A673 (cell line): ENCODE data around the gene DIPK1A. TPM values are rescaled to one million over a fixed set of nuclear protein-coding genes. Genes with fewer than 3 reads are reported as not detected.

Experiments
- BruUV-seq: library from RNA; stranded (reverse); fragments of 400-500 nt; replicated peaks from 2 replicates; lab custom pipeline; 2021; lab: Mats Ljungman, UMichigan
- CTCF ChIA-PET: fragments of 300-600 bp; sonication (Branson Sonifier 250); formaldehyde crosslinking; loops from one replicate; lab custom pipeline; 2022; ENCODE audit warnings: antibody characterized with exemption; lab: Charles Lee
- POLR2A ChIA-PET: fragments of 300-600 bp; sonication (Branson Sonifier 250); formaldehyde crosslinking; loops from one replicate; lab custom pipeline; 2022; ENCODE audit warnings: antibody characterized with exemption; ENCODE audit not compliant: low non-redundant PET; lab: Charles Lee
- DNase-seq: peaks from one replicate; pipeline ENCODE4 v3.0.0-alpha.2; 2015; ENCODE audit warnings: low spot score
- H3K27ac ChIP-seq: fragments of 200-600 bp; sonication (generic); 2 replicates; pipeline ENCODE4 v1.5.1; 2016; ENCODE audit warnings: mixed run types, low read depth, mild to moderate bottlenecking, mixed read lengths, antibody characterized with exemption, low read length; ENCODE audit not compliant: poor library complexity, severe bottlenecking
- H3K27me3 ChIP-seq: fragments of 200-600 bp; sonication (generic); replicated peaks from 2 replicates; pipeline ENCODE4 v1.6.1; 2017; ENCODE audit warnings: mixed run types, low read depth, mild to moderate bottlenecking, mixed read lengths, antibody characterized with exemption, low read length; ENCODE audit not compliant: insufficient read depth, poor library complexity
- H3K36me3 ChIP-seq: fragments of 200-600 bp; sonication (generic); 2 replicates; pipeline ENCODE4 v1.6.1; 2016; ENCODE audit warnings: mixed run types, mild to moderate bottlenecking, mixed read lengths, antibody characterized with exemption, low read length; ENCODE audit not compliant: insufficient read depth, poor library complexity, severe bottlenecking
- H3K4me1 ChIP-seq: fragments of 200-600 bp; sonication (generic); 2 replicates; pipeline ENCODE4 v1.6.1; 2017; ENCODE audit warnings: mixed run types, mild to moderate bottlenecking, mixed read lengths, antibody characterized with exemption, low read length; ENCODE audit not compliant: insufficient read depth, poor library complexity, severe bottlenecking
- H3K4me3 ChIP-seq: fragments of 200-600 bp; sonication (generic); 2 replicates; pipeline ENCODE4 v1.5.1; 2016; ENCODE audit warnings: low read depth, mixed run types, mild to moderate bottlenecking, mixed read lengths, low read length; ENCODE audit not compliant: poor library complexity, severe bottlenecking
- H3K9me3 ChIP-seq: fragments of 200-600 bp; sonication (generic); 2 replicates; pipeline ENCODE4 v1.6.1; 2016; ENCODE audit warnings: mixed run types, low read depth, mild to moderate bottlenecking, mixed read lengths, antibody characterized with exemption, low read length; ENCODE audit not compliant: poor library complexity, severe bottlenecking
- EZH2 ChIP-seq: fragments of 200-600 bp; sonication (generic); IDR thresholded peaks from 2 replicates; pipeline ENCODE4 v1.6.1; 2017; ENCODE audit warnings: borderline replicate concordance, low read depth, mild to moderate bottlenecking, mixed read lengths, antibody characterized with exemption, low read length; ENCODE audit not compliant: poor library complexity, severe bottlenecking
- intact Hi-C: fragments of 100-400 bp; cut with micrococcal nuclease; formaldehyde crosslinking; loops from one replicate; pipeline ENCODE4 v1.10.0; 2022; ENCODE audit not compliant: unreplicated experiment
- total RNA-seq: library from RNA; stranded (reverse); gene quantifications from 2 replicates; pipeline ENCODE4 v1.2.3, GENCODE V29; 2021
- TF ChIP-seq, protein P1 (sequence below): fragments of 300-800, 200-600 bp; sonication (generic); conservative IDR thresholded peaks from 2 replicates; pipeline ENCODE4 v1.5.1; 2017; ENCODE audit warnings: low read depth, mild to moderate bottlenecking, antibody characterized with exemption, low read length, moderate library complexity, mixed read lengths

The DIPK1A gene
- total RNA-seq, 1 experiment from 2014 or later: 10.9 TPM

DNA sequence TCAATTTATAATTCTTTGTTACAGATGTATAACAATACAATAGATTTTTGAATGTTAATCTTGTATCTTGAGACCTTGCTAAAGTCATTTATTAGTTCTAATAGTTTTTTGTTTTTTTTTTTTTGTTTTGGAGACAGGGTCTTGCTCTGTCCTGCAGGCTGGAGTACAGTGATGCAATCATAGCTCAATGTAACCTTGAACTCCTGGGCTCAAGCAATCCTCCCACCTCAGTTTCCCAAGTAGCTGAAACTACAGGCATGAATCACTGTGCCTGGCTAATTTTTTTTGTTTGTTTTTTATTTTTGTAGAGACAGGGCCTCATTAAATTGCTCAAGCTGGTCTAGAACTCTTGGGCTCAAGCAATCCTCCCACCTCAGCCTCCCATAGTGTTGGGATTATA lies 26.2 kb upstream of the DIPK1A start:
- CTCF ChIA-PET: no interaction called here

DNA sequence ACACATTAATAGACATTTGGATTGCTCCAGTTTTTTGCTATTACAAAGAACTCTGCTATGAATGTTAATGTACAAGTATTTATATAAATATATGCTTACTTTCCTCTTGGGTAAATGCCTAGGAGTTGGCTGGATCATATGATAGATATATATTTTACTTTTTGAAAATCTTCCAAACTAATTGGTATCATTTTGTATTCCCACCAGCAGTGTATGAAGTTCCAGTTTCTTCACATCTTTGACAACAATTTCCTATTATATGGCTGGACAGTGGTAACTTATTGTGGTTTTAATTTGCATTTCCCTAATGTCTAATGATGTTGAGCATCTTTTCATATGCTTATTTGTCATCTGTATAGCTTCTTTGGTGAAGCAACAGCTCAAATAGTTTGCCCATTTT lies 23.8 kb upstream of the DIPK1A start:
- CTCF ChIA-PET: no interaction called here
- BruUV-seq: no TSS peak
- H3K36me3 ChIP-seq: no peaks in the 10 kb centered on the region
- H3K27me3 ChIP-seq: no peaks in the 10 kb centered on the region
- TF ChIP-seq, protein P1, sequence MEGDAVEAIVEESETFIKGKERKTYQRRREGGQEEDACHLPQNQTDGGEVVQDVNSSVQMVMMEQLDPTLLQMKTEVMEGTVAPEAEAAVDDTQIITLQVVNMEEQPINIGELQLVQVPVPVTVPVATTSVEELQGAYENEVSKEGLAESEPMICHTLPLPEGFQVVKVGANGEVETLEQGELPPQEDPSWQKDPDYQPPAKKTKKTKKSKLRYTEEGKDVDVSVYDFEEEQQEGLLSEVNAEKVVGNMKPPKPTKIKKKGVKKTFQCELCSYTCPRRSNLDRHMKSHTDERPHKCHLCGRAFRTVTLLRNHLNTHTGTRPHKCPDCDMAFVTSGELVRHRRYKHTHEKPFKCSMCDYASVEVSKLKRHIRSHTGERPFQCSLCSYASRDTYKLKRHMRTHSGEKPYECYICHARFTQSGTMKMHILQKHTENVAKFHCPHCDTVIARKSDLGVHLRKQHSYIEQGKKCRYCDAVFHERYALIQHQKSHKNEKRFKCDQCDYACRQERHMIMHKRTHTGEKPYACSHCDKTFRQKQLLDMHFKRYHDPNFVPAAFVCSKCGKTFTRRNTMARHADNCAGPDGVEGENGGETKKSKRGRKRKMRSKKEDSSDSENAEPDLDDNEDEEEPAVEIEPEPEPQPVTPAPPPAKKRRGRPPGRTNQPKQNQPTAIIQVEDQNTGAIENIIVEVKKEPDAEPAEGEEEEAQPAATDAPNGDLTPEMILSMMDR: no peak
- TF ChIP-seq EZH2: no peak
- H3K4me3 ChIP-seq: no peak overlapping the region
- H3K4me1 ChIP-seq: no peaks in the 10 kb centered on the region
- peaks cover 9% of the 10 kb centered on the region for H3K9me3 ChIP-seq
- DNase-seq: no peak
- no peak overlapping the region for H3K27ac ChIP-seq
- intact Hi-C loops: no loop called here
- POLR2A ChIA-PET: no interaction called here

More for the DNA sequence above, 26.2 kb upstream of the DIPK1A start:
- H3K9me3 ChIP-seq: peaks cover 6% of the 10 kb centered on the region
- no peak overlapping the region for H3K27ac ChIP-seq
- no peaks in the 10 kb centered on the region for H3K4me1 ChIP-seq
- no peaks in the 10 kb centered on the region for H3K36me3 ChIP-seq
- TF ChIP-seq, protein P1: no peak
- no peak for TF ChIP-seq EZH2
- no peak overlapping the region for H3K4me3 ChIP-seq
- DNase-seq: no peak
- no TSS peak for BruUV-seq
- intact Hi-C loops: no loop called here
- POLR2A ChIA-PET: no interaction called here
- H3K27me3 ChIP-seq: no peaks in the 10 kb centered on the region

DNA sequence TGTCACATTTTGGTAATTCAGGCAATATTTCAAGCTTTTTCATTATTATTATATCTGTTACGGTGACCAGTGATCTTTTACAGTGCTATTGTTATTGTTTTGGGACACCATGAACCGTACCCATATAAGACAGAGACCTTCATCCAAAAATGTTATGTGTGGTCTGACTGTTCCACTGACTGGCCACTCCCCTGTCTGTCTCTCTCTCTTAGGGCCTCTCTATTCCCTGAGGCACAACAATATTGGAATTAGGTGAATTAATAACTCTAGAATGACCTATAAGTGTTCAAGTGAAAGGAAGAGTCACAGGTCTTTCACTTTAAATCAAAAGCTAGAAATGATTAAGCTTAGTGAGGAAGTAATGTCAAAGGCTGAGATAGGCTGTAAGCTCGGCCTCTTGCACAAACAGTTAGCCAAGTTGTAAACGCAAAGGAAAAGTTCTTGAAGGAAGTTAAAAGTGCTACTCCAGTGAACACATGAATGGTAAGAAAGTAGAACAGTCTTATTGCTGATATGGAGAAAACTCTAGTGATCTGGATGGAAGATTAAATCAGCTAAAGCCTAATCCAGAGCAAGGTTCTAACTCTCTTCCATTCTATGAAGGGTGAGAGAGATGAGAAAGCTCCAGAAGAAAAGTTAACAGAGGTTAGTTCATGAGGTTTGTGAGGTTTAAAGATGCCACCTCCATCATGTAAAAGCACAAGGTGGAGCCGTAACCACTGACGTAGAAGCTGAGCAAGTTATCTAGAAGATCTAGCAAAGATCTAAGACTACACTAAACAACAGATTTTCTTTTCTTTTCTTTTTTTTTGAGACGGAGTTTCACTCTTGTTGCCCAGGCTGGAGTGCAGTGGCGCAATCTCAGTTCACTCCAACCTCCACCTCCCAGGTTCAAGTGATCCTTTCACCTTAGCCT lies 19.7 kb upstream of the DIPK1A start:
- H3K36me3 ChIP-seq: no peaks in the 10 kb centered on the region
- no peaks in the 10 kb centered on the region for H3K27me3 ChIP-seq
- H3K4me1 ChIP-seq: no peaks in the 10 kb centered on the region
- no peak for DNase-seq
- CTCF ChIA-PET: no interaction called here
- POLR2A ChIA-PET: no interaction called here
- H3K4me3 ChIP-seq: no peak overlapping the region
- H3K9me3 ChIP-seq: peaks cover 9% of the 10 kb centered on the region
- TF ChIP-seq, protein P1: no peak
- TF ChIP-seq EZH2: no peak
- H3K27ac ChIP-seq: no peak overlapping the region
- intact Hi-C loops: no loop called here
- BruUV-seq: no TSS peak
